ENCODE data around the gene HOXB9.

HOXB9 gene

DNA sequence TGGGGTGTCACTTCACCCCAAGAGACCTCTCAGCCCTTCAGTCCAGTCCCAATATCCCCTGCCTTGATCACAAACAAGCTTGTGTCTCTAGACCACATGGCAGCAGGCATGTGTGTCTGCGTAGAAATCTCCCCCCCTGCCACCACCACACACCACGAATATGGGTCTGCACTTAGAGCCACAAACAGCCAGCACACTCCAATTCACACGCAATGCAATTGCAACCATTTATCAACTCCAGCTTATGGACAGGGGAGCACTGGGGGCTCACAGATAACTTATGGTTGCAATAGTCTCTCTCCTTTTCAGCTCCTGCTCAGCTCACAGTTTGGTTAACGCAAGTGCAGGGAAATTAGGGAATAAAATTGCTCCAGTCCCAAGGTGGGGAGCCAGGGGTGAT lies 2.6 kb downstream of the HOXB9 start:
- no peak for FAIRE-seq

DNA sequence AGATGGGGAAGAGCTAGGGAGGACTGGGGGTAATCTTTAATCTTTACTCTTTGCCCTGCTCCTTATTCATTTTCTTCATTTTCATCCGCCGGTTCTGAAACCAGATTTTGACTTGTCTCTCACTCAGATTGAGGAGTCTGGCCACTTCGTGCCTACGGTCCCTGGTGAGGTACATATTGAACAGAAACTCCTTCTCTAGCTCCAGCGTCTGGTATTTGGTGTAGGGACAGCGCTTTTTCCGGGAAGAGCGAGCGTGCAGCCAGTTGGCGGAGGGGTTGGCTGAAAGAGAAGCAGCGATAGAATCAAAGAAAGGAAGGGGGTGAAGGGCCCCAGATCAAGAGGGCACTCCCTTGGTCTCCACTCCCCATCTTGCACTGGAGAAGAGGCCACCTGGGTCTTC lies 3.3 kb downstream of the HOXB9 start:
- FAIRE-seq, result no peak

DNA sequence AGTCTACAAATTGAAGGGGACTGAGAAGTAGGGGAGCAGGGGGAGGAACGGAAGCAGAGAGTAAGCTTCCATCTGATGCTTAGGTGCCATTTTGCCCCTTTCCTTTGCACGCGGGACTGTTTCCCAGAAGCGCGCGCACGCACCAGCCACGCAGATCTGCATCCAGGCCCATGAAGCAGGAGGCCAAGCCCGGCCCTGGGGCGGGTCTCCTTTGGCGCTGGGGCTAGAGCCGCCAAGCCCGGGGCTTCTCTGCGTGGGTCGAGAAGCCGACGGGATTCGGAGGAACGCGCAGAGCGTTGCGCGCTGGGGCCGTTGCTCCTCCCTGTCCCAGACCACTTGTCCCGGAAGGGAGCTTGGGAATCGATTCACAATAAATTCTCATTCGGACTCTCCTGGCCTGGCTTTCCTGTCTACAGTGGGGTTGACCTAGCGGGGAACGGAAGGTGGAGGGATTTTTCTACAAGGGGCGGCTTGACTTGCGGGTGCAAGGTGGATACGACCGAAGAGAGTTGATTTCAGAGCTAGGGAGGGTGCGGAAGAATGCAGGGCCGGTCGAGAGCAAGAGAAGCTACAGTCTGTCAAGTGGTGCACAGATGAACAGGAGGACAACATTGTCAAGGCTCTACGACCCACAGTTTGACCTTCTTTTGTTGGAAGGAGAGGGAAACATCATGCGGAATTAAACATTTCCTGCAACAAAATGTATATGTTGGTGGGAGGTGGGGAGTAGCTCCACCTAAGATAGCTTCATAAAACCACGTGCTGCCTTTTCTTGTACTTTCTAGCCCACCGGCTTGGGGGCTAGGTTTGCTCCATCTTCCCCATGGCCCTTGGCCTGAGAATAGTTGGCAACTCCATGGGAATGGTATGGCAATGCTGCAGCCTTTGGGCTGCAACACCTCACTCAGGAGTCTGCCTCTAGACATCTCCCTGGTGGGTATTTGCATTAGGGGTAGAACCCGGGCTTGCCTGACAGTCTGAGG lies 4.5 kb downstream of the HOXB9 start:
- no peak for FAIRE-seq

DNA sequence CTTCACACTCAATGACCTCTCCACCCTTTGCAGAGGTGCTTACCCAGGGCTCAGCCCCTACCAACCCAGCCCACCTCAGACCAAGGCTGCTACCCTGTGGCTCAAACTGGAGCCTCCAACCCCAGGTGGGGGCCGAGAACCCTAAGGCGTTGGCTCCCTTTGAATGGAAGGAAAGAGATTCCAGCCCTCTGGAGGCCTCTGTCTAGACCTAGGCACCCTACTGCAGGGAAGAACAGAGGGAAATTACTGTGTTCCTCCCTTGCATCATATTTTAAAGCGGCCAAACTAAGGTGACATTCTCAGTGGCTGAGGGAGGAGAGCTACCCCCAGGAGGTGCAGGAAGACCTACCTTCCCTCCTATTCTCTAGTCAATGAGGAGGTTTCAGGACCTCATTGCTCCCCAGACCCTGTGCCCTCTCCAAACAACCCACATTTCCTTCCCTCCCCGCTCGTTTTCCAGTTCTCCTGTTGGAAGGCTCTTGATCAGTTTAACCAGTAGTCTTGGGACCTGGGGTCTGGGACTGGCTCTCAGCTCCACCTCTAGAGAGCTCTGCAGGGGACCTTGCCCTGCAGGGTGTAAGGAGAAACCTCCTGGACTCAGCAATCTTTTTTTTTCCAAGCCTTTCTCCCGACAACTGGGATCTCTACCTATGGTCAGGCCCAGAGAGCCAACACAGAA lies 5.6 kb downstream of the HOXB9 start:
- no peak for FAIRE-seq

DNA sequence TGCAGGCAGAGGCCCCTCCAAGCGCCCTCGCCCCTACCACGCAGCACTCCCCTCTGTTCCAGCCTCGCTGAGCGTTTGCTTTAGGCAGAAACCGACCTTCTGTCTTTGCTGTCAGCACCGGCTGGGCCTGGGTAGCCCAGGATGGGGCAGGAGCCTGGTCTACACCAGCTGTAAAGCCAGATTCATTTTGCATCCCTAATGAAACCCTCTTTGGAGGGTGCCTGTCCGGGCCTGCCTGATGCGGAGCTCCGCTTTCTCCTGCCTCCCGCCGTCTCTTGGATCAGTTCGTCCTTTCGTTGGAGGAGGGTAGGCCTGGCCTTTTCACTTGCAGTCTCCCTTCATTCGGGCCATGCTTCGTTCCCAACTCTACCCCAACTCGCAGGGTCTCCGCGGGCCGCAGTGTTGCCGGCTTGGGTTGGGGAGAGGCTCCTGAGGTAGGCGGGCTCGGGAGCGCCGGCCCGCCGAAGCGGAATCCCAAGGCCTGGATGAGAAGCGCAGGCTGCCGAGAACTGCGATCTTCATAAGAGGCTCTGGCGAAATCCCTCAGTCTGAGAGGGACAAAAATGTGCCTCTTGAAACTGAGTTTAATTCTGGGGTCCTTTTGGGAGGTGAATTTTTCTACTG lies 6.2 kb downstream of the HOXB9 start:
- no peak for FAIRE-seq

DNA sequence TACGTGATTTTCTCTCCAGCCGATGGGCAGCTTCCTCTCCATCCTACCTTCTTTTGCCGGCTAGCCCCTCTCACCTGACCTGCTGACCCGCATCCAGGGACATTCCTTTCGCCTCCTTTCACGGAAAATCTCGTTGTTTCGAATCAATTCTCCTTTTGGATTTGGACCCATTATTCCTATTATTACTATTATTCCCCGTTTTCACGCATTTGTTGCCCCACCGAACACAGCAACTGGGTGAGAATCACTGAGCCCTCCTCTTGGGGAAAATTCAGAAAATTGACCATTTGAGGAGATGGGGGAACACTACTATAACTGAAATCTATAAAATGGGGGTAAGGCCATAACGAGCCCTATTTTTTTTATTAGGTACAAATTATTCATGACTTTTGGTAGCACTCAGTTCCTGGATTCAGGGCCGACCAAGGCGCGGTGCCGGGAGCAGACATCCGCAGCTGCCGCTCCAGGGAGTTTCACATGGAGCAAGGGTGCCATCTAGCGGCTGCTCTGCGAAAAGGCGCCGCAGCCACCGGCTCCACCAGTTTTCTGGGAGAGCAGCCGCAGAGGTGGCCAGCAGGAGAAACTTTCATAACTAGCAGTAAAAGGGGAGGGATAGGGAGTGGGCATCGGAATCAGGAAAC lies 7.8 kb downstream of the HOXB9 start:
- peak; percentile 94 for FAIRE-seq

DNA sequence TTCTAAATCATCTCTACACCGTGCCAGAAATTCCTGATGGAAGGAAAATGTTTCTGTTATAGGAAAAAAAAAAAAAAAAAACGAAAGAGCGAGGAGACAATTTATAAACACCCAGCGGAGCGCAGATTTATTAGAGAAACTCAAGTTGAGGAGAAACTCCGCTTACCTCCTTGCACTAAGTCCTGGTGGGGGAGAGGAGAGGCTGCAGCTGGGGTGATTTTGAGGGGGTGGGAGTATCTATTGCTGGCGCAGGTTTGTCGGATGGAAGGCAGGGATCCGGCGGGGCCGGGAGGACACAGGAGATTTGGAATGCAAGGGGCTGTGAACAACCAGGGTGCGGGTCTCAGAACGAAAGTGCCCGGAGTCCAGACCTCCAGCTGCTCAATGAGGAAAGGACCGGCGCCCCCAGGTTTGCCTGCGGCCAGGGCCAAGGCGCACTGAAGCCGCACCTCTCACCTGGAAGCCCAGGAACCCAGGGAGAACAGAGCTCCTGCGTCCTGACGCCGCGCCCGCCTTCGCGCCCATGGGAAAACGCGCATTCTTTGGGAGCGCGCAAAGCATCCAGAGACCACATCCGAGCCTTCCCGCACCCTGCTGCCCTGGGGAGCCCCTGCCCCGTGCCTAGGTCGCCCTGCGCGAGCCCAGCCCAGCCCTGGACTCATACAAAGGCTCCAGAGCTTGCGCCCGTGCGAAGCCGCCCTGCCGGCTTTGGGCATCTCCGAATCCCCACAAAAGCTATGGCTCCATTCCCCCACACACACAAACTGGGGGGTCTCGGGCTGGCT lies 8.5 kb downstream of the HOXB9 start:
- FAIRE-seq, result no peak

DNA sequence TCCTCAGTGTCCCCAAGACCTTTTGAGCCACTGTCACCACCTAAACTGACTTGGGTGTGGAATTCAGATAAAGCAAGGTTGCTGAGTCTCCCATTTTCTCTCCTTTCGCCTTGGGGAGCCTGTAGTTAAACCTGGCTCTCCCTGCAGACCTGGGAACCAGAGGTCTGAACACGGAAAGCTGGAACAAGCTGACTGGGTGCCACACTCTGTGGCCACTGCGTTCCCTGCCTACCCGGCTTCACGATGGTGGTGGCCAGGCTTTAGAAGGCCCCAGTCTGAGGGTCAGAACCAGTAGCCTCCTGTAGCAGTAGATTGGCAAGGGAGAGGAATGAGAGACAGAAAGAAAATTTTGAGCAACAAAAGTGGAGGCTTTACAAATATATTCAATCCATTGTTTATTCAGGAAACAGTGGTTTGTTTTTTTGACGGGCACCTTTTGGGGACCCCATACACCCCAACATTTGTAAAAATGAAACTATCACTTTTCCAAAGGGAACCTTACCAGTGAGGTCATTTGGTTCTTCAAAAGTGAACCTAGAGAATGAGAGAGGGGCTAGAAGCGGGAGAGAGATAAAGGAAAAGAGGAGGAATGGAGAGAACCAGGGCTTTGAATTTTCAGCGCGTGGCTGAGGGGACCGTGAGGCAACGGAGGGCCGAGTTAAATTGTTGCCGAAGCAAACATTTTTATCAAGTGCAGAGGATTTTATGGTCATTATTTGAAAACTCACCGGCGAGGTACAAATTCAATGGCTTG lies 9.3 kb downstream of the HOXB9 start:
- FAIRE-seq, result no peak

DNA sequence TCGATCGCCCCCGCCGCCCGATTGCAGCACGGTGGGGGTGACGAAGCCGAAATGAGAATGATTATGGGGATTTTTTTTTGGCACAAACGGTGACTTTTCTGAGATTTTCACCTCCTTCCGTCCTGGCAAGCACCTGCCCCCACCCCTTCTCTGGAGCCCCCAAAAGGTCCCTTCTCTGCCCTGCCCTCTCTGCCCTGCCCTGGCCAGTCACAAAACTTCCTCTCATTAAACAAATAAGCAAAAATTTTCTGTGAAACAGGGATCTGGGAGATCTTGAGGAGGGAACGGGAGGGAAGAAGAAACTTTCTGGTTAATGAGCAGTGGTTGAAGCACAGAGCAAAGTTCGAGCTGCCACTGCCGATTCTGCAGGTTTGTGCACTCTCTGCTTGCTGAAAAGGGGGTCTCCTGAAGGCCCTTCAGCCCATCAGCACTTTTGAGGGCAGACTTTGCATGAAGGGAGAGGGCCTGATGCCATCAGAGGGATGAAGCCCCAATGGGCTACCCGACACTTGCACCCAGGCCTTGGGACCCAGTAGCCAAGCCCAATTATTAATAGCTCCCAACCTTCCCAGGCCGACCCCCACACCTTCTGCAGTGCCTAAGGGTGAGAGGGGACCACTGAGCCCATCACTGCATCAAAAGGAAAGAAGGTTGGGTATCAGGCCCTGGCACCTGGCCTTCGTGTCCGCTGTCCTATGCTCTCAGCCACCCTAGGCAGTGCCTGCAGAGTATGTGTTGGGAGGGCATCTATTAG lies 10.0 kb downstream of the HOXB9 start:
- no peak for FAIRE-seq

DNA sequence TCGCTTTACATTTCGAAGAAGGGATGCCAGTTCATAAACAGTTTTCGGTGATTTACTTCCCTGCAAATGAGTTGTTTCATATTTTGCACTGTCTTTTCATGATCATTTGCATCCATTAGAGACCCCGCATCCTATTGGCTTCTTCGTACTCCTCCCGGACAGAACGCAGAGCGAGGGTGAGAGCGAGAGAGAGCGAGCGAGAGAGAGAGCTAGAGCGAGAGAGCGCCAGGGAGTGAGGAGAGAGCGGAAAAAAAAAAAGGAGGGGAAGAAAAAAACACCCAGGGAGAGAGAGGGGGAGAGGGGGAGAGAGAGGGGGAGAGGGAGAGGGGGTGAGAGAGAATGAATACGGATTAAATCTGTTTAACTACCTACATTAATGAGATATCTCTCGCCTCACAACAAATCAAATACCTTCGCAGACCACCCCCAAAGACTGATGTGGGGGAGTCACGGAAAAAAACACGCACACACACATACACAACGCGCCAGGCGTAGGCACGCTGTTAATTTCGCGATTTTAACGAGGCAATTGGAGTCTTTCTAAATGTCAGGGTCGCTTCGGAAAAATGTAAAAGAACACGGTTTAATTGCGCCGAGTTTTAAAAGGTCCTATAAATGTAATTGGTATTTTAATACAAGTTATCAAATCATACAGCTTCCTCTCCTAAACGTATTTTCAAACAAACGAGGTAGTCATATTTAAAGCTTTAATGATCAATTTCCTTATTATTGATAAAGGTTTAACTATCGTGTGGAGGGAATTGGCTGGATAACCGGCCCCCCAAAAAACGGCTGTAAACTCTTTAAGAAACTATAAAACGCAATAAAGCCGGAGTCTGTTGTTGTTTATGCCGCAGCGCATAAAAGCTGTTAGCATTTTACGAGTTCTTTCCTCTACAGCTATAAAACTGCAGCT lies 10.9 kb downstream of the HOXB9 start, which contains the start of gene HOXB8:
Gene HOXB8 (minus strand): TSS at position 246 of the 916 bp plus-strand sequence. CDS start 588 bp downstream, outside the sequence.
- no peak for FAIRE-seq

DNA sequence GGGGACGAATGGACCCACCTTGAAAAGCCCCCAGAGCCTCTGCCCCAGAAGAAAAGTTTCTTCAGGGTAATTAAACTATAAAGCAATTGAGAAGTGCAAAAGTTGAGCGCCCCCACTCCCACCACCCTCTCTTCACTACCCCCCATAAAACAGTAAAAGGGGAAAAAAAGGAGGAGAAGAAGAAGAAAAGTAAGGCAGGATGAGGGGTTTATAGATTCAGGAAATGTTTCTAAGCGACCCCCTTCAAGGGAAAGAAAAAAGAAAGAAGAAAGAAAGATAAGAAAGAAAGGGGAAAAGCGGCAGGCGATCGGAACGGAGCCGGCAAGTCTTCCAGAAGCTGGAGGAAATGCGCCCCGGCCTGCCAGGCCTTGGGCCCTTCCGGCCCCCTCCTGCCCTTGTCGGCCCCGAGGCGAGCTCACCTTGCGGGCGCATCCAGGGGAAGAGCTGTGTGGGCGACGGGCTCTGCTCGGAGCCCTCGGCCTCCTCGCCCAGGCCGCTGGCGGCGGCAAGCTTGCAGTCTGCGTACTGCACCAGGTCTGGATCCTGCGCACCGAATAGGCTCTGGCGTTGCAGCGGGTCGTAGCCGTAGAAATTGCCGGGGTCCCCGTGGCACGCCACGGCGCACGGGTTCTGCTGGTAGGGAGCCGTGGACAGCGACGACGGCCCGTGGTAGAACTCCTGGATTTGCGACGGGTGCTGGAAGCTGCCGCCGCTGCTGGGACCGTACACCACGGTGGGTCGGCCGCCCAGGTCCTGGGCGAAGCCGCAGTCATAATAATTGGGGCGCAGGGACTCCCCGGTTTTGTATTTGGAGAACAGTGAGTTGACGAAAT lies 12.1 kb downstream of the HOXB9 start:
- no peak for FAIRE-seq

DNA sequence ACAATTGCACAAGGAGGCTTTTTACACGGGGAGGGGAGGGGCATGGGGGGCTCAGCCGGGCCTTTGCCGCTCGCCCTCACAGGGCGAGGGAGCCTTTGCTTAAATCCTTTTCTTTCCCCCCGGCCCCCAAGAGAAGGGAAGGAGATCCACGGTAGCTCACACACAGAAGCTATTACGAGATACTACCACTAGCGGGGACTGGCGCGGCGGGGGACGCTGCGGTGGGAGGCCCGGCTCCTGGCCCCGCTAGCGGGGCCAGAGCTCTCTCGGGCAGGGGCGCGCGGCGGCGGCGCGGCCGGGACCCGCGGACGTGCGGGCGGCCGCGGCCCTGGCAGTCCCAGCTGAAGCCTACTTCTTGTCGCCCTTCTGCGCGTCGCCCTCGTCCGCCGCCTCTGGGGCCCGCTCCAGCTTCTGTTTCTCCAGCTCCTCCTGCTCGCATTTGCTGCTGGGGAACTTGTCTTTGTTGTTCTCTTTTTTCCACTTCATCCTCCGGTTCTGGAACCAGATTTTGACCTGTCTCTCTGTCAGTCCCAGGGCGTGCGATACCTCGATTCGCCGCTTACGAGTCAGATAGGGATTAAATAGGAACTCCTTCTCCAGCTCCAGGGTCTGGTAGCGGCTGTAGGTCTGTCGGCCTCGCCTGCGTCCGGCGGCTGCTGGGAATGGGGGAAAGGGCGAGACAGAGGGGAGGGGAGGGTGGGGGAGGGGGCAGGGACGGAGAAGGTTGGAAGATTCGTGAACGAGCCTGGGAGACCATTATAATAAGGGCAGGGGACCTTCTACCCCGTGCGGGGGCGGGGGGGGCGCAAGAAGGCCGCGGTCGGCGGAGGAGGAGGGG lies 13.1 kb downstream of the HOXB9 start:
- FAIRE-seq, result no peak

DNA sequence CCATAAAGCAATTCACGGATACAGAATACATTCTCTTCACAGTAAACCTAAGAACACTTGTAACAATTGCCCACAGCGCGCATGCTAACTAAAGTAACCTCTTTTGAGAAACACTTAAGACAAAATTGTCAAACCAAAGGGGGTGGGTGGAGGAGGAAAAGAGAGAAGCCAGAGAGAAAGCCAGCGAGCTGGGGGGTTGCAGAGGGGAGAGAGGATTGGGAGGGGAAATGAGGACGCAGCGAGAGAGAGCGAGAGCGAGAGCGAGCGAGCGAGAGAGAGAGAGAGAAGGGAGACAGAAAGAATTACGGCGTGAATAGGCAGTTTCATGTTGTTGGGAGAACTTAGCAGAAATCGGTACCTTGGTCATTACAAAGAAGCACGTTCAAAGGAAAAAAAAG lies 13.7 kb downstream of the HOXB9 start:
- no peak for FAIRE-seq

DNA sequence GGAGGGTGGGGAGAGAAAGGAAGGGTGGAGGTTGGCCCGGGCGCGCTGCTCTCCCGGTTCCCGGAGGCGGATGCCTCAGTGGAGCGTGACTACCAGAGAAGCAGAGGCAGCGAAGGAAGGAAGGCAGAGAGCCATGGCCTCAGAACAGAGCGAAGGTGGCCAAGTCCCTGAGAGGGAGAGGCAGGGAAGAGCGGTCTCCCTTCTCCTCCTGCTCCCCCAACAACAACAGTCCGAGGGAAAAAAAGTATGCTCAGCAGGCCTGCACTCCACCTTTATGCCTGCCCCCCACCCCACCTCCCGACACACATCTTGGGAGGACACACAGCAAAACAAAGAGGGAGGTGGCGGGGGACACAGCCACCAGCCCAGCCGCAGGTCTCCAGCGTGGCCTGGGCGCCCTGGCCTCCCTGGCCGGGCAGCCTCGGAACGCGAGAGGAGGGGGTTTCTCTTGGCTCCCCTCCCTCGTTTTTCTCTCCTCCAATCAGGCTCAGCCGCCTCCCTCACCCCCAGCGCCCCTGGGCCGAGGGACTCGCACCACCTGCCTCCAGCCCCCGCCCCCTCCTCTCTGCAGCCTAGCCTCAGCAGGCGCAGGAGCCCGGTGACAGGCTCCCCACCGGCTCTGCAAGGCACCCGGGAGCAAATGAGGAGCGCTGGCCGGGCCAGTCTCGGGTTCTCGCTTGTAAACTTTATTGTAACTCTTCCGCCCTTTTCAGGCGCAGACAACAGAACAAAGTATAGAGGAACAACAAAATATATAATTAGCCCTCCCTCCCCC lies 14.3 kb downstream of the HOXB9 start:
- FAIRE-seq, result no peak

DNA sequence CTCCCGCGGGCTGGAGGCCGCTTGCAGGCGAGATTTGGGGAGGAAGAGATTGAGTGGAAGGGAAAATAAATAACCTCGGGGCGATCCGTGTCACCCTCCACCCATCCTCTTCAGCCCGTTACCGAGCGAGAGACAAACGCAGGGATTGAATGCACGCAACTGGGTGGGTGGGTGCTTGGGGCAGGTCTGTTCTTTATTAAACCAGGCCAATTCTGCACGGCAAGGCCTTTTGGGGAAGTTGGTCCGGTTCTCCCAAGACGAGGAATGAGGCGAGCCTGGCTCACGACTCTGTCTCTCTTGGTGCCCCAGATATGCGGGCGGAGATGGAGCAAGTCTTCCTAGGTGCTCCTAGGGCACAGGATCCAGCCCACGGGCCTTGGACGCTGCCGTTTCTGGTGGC lies 14.9 kb downstream of the HOXB9 start:
- FAIRE-seq, result no peak

DNA sequence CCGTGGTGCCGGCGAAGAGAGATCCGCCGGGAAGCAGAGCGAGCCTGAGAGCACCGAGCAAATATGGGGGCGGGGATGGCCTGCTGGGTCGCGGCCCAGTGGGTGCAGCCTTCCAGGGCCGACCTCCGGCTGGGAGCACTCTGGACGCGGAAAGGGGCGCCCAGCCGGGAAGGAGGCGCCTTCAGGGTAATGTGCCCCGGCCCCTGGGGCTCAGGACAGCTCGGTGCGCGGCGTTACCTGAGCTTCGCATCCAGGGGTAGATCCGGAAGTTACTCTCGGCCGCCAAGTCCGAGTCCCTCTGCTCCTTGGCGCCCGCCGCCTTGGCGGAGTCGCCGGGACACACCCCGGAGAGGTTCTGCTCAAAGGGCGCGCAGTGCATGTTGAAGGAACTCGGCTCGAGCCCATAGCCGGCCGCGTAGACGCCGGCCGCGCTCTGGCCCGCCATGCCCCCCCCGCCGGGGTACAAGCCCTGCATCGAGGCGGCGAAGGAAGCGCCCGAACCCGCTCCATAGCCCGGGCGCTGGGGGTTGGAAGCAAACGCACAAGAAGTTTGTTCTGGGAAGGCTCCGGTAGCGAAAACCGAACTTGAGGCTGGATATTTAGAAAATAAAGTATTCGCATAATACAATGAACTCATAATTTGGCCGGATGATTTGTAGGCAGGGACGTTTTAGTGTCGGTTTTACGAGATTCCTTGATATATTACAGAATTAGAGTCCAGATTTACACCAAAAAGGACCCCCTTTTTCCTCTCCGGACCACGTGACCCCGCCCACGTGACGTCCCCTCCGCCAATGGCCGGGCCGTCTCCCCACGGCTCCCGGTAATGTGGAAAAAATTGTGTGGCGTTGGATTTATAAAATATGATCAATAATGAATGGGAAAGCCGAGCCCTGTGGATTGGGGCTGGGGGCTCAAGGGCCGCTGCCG lies 15.6 kb downstream of the HOXB9 start, which contains the start of gene HOXB7:
Gene HOXB7 (minus strand): TSS at position 736 of the 930 bp plus-strand sequence. CDS start 99 bp downstream, at position 637.
- no peak for FAIRE-seq
